Erythroblast (primary cell): ENCODE results near the gene PNPLA5.

ENCODE experiments used
- GATA1 ChIP-seq: IDR thresholded peaks from 2 replicates; pipeline ENCODE4 v1.6.1; 2011; ENCODE audit warnings: low read depth, mild to moderate bottlenecking, control low read depth, low read length, moderate library complexity
- POLR2A ChIP-seq: IDR thresholded peaks from 2 replicates; pipeline ENCODE4 v1.6.1; 2011; ENCODE audit warnings: mild to moderate bottlenecking, low read length

DNA sequence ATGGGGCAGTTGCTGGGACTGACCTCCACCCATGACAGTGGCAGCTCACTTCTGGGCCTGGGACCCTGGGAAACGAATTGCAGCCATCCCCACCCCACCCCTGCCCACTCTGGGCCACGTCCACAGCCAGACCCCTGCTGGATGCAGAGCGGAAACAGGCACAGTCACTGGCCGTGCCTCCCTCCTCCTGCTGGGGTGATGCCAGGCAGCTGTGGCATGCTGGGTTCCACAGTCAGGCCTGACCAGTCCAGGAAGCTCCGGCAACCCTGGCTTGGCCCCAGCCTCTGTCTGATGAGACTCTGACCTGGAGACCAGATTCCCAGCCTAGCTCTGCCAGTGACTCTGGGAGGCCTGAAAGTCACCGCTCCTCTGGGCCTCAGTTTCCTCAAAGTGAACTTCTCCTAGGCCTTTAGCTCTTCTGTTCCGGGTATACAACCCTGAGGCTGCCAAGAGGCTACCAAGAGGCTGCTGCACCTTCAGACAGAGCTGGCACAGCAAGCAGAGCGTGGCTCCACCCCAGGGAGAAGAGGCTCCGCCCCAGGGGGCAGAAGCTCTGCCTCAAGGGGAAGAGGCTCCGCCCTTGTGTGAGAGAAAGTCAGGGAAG lies 38.4 kb downstream of the PNPLA5 start:
- TF ChIP-seq POLR2A: no peak
- no peak for TF ChIP-seq GATA1
